ENCODE data around the gene ELOA. TPM values are rescaled to one million over a fixed set of nuclear protein-coding genes. Genes with fewer than 3 reads are reported as not detected.

The ELOA gene, protein sequence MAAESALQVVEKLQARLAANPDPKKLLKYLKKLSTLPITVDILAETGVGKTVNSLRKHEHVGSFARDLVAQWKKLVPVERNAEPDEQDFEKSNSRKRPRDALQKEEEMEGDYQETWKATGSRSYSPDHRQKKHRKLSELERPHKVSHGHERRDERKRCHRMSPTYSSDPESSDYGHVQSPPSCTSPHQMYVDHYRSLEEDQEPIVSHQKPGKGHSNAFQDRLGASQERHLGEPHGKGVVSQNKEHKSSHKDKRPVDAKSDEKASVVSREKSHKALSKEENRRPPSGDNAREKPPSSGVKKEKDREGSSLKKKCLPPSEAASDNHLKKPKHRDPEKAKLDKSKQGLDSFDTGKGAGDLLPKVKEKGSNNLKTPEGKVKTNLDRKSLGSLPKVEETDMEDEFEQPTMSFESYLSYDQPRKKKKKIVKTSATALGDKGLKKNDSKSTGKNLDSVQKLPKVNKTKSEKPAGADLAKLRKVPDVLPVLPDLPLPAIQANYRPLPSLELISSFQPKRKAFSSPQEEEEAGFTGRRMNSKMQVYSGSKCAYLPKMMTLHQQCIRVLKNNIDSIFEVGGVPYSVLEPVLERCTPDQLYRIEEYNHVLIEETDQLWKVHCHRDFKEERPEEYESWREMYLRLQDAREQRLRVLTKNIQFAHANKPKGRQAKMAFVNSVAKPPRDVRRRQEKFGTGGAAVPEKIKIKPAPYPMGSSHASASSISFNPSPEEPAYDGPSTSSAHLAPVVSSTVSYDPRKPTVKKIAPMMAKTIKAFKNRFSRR
- 19.3 and 27.1 TPM in 2 replicates for total RNA-seq

DNA sequence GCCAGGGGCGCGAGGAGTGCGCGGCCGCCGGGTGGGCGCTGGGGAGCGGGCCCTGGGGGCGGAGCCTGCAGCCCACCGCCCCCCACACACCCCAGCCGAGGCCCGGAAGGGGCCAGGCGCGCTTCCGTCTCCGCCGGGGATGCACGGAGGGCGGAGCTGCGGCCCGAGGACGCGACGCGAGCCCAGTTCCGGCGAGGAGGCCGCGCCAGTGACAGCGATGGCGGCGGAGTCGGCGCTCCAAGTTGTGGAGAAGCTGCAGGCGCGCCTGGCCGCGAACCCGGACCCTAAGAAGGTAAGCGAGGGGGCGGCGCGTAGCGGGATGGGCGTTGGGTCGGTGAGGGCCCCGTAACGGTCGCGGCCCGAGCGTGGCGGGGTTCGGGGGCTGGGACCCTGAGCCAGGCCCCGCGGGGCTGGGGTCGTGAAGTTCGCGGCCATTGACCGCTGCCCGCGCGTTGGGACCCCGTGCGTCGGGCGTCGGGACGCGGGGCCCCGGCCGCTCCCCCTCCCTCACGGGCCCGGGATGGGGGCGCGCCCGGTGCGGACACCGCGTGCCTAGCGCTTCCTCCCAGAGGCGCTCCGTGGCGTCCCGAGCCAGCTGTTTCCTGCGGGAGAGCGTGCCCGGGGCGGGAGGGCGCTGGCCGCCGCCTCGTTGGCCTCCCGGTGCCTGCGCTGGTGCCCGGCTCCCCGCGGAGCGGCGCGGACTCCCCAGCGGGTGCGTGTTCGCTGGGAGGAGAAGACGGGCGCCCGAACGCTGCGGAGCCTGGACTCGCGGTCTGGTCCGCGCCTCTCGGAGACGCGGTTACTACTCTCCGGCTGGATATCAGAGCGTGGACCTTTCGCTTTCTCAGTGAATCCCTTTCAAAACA is at the start of gene ELOA:
ELOA (plus strand) TSS at position 185 of the 866 bp plus-strand sequence; CDS start at position 218, 33 bp downstream.

DNA sequence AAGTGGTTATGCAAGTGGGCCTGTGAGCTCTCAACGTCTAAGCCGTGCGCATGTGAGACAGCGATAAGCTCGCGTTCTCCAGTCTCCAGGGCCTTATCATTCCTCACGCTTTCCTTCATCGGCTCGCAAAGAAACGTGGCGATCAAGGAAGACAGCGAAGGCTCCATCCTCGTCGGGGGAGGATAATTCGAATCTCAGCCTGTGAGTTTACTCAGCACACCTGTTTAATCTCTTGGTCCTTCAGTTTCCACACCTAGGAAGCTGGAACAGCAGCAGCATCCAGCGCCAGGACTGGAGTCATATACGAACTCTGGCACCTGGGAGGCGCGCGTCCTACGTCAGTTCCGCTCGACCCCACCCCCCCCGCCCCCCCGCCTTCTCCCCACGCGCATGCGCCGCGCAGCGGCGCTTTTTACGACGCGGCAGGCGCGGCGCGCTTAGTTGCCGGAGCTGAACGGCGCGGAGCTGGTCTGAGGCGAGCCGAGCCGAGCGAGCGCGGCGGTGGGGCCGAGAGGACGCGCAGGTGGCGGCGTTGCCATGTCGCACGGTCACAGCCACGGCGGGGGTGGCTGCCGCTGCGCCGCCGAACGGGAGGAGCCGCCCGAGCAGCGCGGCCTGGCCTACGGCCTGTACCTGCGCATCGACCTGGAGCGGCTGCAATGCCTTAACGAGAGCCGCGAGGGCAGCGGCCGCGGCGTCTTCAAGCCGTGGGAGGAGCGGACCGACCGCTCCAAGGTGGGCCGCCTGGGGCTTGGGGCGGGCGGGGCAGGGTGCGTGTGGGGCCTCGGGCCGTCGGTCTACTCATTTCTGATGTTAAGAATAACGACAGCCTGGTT is 34.9 kb downstream of the ELOA start, which contains the start of gene PITHD1:
PITHD1 (plus strand) TSS at position 440 of the 836 bp plus-strand sequence; CDS start at position 538, 98 bp downstream.

DNA sequence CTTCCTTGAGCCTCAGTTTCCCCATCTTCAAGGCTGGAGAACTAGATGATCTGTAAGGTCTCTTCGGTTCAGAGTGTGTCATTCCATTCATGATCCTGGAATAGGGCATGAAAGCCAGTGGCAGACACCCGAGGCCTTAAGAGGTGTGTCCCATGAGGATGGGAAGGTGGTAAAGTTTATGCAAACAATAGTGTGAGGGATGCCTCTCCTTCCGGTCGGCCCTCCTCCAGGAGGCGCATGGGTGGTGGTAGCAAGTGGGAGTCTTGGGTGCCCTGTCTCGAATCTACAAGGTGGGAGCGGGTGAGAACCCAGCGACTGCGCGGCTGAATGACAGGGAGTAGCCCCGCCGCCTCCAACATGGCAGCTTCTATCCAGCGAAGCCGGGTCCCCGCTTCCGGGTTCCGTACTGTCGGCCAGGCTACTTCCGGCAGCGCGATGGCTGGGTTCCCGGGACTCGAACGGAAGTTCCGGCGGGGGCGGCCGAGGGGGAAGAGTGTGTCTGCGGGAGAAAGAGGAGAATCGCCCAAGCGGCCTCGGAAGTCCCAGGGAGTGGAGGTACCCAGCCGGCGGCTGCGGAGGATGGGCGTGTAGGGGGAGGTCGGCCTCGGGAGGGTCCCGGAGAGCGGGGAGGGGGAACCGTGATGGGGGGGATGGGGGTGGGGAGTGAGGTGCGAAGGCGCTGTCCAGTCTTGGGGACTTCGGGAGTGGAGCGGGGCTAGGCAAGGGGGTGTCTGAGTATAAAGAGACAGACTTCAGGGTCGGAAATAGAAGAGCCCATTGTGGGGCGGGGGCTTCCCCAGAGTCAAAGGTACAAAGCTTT is 47.6 kb downstream of the ELOA start, which contains the start of gene LYPLA2:
LYPLA2 (plus strand) TSS at position 450 of the 820 bp plus-strand sequence. CDS start 1,538 bp downstream, outside the sequence.

DNA sequence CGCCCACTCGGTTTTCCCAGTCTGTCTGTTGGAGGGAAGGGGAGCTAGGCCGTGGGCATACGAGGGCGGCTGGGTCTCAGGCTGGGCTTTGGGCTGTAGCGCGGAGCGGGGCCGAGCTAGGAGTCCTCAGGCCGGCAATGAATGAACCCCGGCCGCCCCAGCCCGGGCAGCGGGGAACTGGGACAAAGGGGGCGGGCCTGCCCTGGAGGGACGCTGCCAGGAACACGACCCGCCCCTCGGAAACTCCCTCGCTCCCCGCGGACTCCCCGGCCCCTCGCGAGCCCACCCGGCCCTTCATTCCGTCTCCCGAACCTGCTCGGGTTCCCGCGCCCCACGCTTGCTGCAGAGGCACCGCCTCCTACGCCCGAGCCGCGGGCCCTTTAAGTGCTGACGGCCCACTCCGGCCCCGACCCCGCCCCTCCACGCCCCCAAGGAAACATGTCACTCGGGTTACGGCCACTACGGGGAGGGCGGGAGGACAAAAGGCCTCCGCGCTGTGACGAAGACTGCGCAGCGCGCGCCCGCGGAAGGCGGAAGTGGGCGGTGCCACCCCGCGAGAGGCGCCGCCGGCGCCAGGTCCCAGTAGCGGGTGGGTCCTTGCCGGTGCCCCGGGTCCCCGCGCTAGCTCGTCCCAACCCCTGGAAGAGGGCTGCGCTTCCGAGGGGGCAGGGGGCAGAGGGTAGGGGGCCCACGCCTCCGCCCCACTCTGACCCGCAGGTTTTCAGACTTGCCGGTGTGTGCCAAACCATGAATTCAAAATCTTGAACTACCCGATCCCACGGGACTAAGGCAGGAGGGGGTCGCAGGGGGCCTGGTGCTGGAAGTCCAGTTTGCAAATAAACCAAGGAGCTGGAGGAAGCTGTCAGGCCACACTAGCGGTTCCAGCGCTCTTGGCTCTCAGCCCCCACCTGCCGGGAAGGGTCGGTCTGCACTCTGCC is 57.4 kb downstream of the ELOA start, which contains the start of gene GALE:
GALE (minus strand) TSS at position 355 of the 938 bp plus-strand sequence. CDS start 1,747 bp downstream, outside the sequence.

Other genes starting within 250 kb of the ELOA start
- 0.53 and 0.86 TPM in 2 replicates for gene E2F2, start 212.2 kb upstream of the ELOA start, total RNA-seq
- 33.7 and 41.8 TPM in 2 replicates for gene ID3, start 184.0 kb upstream of the ELOA start, total RNA-seq
- 860 and 1,006 TPM in 2 replicates for gene RPL11, start 51.7 kb upstream of the ELOA start, total RNA-seq
- gene PITHD1, start 34.9 kb downstream of the ELOA start, total RNA-seq = 40.4 and 44.1 TPM in 2 replicates
- 59.9 and 95.4 TPM in 2 replicates for gene LYPLA2, start 47.7 kb downstream of the ELOA start, total RNA-seq
- gene GALE, start 57.3 kb downstream of the ELOA start, total RNA-seq = 75.5 and 97.2 TPM in 2 replicates
- gene HMGCL, start 82.0 kb downstream of the ELOA start, total RNA-seq = 57.2 and 67.7 TPM in 2 replicates
- 1.7 and 2.1 TPM in 2 replicates for gene FUCA1, start 124.8 kb downstream of the ELOA start, total RNA-seq
- gene CNR2, start 169.9 kb downstream of the ELOA start, total RNA-seq = not detected in 2 replicates
- 70.2 and 75.8 TPM in 2 replicates for gene PNRC2, start 216.4 kb downstream of the ELOA start, total RNA-seq
- gene SRSF10, start 236.9 kb downstream of the ELOA start, total RNA-seq = 44.7 and 73.2 TPM in 2 replicates

All from myometrial cell (primary cell).